Measurements from ENCODE around the gene FRMPD2. TPM values are rescaled to one million over a fixed set of nuclear protein-coding genes. Genes with fewer than 3 reads are reported as not detected.

The FRMPD2 gene
- total RNA-seq, 4 donors from 2014 or later = not detected

DNA sequence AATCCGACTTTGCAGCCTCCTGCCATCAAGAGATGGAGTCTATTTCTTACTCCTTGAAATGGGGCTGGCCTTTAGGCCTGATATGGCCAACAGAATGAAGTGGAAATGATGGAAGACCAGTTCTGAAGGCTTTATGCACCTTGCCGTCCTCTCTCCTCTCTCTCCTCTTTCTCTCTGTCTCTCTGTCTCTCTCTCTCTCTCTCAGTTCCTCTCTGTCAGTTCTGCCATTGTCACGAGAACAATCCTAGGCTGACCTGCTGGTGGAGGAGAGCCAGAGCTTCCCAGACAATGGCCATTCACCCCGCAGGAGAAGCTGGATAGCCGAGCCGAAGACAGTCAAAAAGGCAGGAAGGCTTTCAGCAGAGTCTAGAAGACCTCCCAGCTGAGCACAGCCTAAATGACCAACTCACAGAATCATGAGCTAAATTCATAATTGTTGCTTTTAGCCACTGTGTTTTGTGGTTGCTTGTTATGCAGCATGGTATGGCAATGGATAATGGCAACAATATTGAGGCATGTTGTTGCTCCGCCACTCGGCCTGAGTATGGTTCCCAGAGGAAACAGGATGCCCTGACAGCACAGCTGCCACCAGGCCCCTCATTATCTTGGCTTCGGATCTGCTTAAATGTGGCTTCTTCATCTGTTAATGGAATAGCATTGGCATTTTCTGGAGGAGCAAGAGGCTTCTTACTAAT lies 35.5 kb downstream of the FRMPD2 start:
- no peaks in the 10 kb centered on the region for H3K4me1 ChIP-seq
- in situ Hi-C loops (cut with MboI; ENCODE audit: low sequenced_read_pairs in 4 of 4) (no loop called here), intact Hi-C loops (cut with DNase I; ENCODE audit: low total_unique reads) (no loop called here)
- no peaks in the 10 kb centered on the region for H3K36me3 ChIP-seq
- TF ChIP-seq CTCF (IDR thresholded peaks at IDR 0.05 in 4 of 5, conservative IDR thresholded peaks at IDR 0.05 in 1 of 5) (no peak), POLR2A (IDR thresholded peaks at IDR 0.05) (no peak)
- DNase-seq (no peak), ATAC-seq (no peak)
- no peaks in the 10 kb centered on the region for H3K9me3 ChIP-seq
- no peaks in the 10 kb centered on the region for H3K27me3 ChIP-seq
- H3K4me3 ChIP-seq = no peak overlapping the region
- H3K27ac ChIP-seq = no peak overlapping the region

GRCh38 chr10:48237259-48238250 lies 36.9 kb downstream of the FRMPD2 start:
- H3K4me1 ChIP-seq = no peaks in the 10 kb centered on the region
- H3K27ac ChIP-seq = no peak overlapping the region
- in situ Hi-C loops (cut with MboI; ENCODE audit: low sequenced_read_pairs in 4 of 4) = no loop called here
- no peaks in the 10 kb centered on the region for H3K9me3 ChIP-seq
- TF ChIP-seq CTCF (IDR thresholded peaks at IDR 0.05 in 4 of 5, conservative IDR thresholded peaks at IDR 0.05 in 1 of 5) (no peak), POLR2A (IDR thresholded peaks at IDR 0.05) (no peak)
- H3K36me3 ChIP-seq = no peaks in the 10 kb centered on the region
- H3K4me3 ChIP-seq = no peak overlapping the region
- no peak for DNase-seq
- intact Hi-C loops (cut with DNase I; ENCODE audit: low total_unique reads) = no loop called here
- ATAC-seq = no peak
- H3K27me3 ChIP-seq = no peaks in the 10 kb centered on the region

DNA sequence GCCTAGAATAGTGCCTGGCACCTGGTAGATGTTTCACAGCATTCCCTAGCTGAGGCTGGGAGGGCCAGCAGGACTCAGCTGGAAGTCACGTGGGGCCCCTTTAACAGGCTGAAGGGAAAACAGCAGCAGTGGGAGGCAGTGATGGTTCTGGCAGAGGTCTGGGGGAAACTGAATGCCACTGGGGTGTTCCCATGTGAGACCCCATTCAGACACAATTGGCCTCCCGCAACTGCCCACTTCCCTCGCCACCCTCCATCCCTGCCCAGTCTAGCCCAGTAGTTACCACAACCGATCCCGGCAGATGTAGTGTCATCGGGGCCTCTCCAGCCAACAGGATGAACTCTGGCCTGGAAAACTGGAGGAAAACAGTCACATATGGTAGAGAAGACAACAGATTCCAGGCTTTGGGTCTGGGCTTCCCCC lies 38.3 kb downstream of the FRMPD2 start:
- ATAC-seq (no peak), DNase-seq (no peak)
- TF ChIP-seq CTCF (IDR thresholded peaks at IDR 0.05 in 4 of 5, conservative IDR thresholded peaks at IDR 0.05 in 1 of 5) (no peak), POLR2A (IDR thresholded peaks at IDR 0.05) (no peak)
- no peaks in the 10 kb centered on the region for H3K36me3 ChIP-seq
- H3K4me3 ChIP-seq = no peak overlapping the region
- no peaks in the 10 kb centered on the region for H3K27me3 ChIP-seq
- intact Hi-C loops (cut with DNase I; ENCODE audit: low total_unique reads) = no loop called here
- in situ Hi-C loops (cut with MboI; ENCODE audit: low sequenced_read_pairs in 4 of 4) = no loop called here
- no peak overlapping the region for H3K27ac ChIP-seq
- no peaks in the 10 kb centered on the region for H3K4me1 ChIP-seq
- H3K9me3 ChIP-seq = no peaks in the 10 kb centered on the region

GRCh38 chr10:48235501-48235900 lies 39.0 kb downstream of the FRMPD2 start:
- H3K27ac ChIP-seq = no peak overlapping the region
- TF ChIP-seq CTCF (IDR thresholded peaks at IDR 0.05 in 4 of 5, conservative IDR thresholded peaks at IDR 0.05 in 1 of 5) (no peak), POLR2A (IDR thresholded peaks at IDR 0.05) (no peak)

More at GRCh38 chr10:48235501-48235900, 39.0 kb downstream of the FRMPD2 start:
- no peaks in the 10 kb centered on the region for H3K36me3 ChIP-seq
- in situ Hi-C loops (cut with MboI; ENCODE audit: low sequenced_read_pairs in 4 of 4) (no loop called here), intact Hi-C loops (cut with DNase I; ENCODE audit: low total_unique reads) (no loop called here)
- H3K4me3 ChIP-seq = no peak overlapping the region
- no peaks in the 10 kb centered on the region for H3K27me3 ChIP-seq
- DNase-seq = no peak
- ATAC-seq = no peak
- no peaks in the 10 kb centered on the region for H3K9me3 ChIP-seq
- H3K4me1 ChIP-seq = no peaks in the 10 kb centered on the region
